GM21528 (cell line): Measurements from ENCODE around the gene HCK.

Source experiments
- ATAC-seq: cut with Tn5 transposase; IDR thresholded peaks from one replicate; pipeline ENCODE4 v1.9.1; 2021; ENCODE audit warnings: mild to moderate bottlenecking, moderate library complexity; ENCODE audit not compliant: unreplicated experiment, low FRiP score

HCK gene

GRCh38 chr20:32052090-32052777, at the start of gene HCK:
Gene HCK (plus strand): TSS chr20:32052242.
- ATAC-seq: no peak

- ATAC-seq: no peak
Measured at GRCh38 chr20:32003325-32003724, 48.7 kb upstream of the HCK start.

GRCh38 chr20:32004963-32005362, 47.1 kb upstream of the HCK start:
- no peak for ATAC-seq

- no peak for ATAC-seq
Measured at GRCh38 chr20:32006053-32006452, 46.0 kb upstream of the HCK start.

GRCh38 chr20:32006841-32007786, 44.9 kb upstream of the HCK start:
- no peak for ATAC-seq

GRCh38 chr20:32007787-32008616, 44.0 kb upstream of the HCK start:
- no peak for ATAC-seq

- ATAC-seq: no peak
Measured at GRCh38 chr20:32009564-32009963, 42.5 kb upstream of the HCK start.

GRCh38 chr20:32010101-32010500, 41.9 kb upstream of the HCK start, which contains the start of gene CCM2L:
Gene CCM2L (plus strand): TSS chr20:32010438. CDS start chr20:32010455, 17 bp downstream.
- ATAC-seq: no peak

GRCh38 chr20:32010666-32011065, 41.4 kb upstream of the HCK start:
- ATAC-seq: no peak

GRCh38 chr20:32012159-32012688, 39.8 kb upstream of the HCK start:
- ATAC-seq: no peak

- no peak for ATAC-seq
Measured at GRCh38 chr20:32013326-32013725, 38.7 kb upstream of the HCK start.

- ATAC-seq: no peak
Measured at GRCh38 chr20:32017711-32018251, 34.3 kb upstream of the HCK start.

- no peak for ATAC-seq
Measured at GRCh38 chr20:32018269-32019155, 33.5 kb upstream of the HCK start.

- no peak for ATAC-seq
Measured at GRCh38 chr20:32019156-32019510, 32.9 kb upstream of the HCK start.

- no peak for ATAC-seq
Measured at GRCh38 chr20:32019563-32020463, 32.2 kb upstream of the HCK start.

- ATAC-seq: no peak
Measured at GRCh38 chr20:32021091-32021490, 31.0 kb upstream of the HCK start.

- no peak for ATAC-seq
Measured at GRCh38 chr20:32024683-32025295, 27.3 kb upstream of the HCK start.

GRCh38 chr20:32027643-32028042, 24.4 kb upstream of the HCK start:
- no peak for ATAC-seq
